ENCODE data around the gene MORN2.

The MORN2 gene

GRCh38 chr2:38892819-38893218 is 17.0 kb downstream of the MORN2 start:
- DNase-seq = no peak

DNA sequence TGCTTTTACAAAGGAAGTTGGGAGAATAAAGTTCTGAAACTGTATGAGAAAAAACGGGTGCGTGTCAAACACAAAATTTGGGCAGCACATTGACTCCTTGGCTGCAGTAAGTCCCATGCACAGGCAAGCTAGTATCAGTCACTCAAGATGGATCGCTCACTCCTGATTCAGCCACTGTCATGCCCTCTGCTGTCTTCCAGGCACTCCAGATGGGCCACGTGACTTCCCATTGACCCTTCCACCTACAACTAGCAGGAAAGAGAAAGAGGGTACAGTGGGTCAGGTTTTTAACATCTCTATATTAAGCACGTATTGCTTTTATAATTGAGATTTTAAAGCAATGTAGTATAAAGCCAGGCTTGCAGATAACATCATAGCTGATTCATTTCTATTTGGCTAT is 22.5 kb downstream of the MORN2 start:
- DNase-seq = no peak

GRCh38 chr2:38900726-38901125 is 24.9 kb downstream of the MORN2 start:
- no peak for DNase-seq

DNA sequence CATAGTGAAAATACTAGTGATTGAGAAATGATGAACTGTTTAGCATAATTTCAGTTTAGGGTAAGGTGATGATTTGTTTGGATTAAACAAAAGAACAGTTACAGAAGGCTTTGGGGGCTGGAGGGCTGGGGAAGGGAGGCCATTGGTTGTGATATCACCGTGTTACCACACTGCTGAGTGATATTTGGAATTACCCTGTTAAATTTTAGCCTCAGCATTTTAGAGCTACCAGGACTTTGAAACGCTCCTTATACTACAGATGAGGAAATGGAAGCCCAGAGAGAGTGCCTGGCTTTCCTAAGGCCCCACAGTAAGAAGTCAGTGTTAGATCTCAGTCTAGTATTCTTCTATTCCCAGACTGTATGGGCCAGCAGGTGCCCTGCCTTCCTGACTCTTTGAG is 29.5 kb downstream of the MORN2 start:
- no peak for DNase-seq

DNA sequence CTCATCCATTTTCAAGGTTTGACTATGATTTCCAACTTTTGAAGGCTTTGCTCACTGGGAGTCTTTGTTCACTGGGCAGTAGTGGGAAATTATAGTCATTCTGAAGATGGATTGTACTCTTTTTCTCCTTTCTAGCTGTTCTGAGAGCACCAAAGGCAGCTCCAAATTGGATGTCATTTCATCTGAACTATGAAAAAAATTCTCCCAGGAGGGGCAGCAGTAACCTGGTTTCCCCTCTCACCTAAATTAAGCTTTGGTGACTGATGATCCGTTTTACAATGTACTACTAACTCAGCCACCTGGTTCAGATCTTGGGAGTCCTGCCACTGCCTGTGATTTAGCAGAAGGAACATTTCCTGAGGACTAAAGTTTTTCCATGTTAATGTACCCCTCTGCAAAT is 31.5 kb downstream of the MORN2 start:
- DNase-seq = no peak

GRCh38 chr2:38907743-38908562 is 32.2 kb downstream of the MORN2 start:
- DNase-seq = no peak

DNA sequence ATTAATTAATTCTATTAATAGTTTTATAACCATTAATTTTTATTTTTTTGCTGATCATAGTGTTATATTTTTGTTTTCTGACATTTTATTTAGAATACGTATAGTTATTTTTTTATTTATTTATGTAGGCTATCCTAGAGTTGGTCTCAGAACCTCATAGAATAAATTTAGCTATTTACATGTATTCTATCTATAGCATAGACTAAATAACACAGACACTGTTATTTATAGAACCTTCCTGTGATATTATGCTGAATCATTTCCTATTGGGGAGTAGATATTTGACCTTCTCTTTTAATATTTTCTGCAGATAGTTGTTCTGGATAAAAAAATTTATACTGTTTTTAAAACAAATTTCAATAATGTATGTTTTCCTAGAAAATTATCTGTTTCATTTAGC is 34.1 kb downstream of the MORN2 start:
- DNase-seq = no peak

- no peak for DNase-seq
These were observed 35.4 kb downstream of the MORN2 start for GRCh38 chr2:38911191-38911590.

- DNase-seq = no peak
These were observed 36.8 kb downstream of the MORN2 start for GRCh38 chr2:38912619-38913018.

GRCh38 chr2:38922389-38922788 is 46.6 kb downstream of the MORN2 start:
- DNase-seq = no peak

DNA sequence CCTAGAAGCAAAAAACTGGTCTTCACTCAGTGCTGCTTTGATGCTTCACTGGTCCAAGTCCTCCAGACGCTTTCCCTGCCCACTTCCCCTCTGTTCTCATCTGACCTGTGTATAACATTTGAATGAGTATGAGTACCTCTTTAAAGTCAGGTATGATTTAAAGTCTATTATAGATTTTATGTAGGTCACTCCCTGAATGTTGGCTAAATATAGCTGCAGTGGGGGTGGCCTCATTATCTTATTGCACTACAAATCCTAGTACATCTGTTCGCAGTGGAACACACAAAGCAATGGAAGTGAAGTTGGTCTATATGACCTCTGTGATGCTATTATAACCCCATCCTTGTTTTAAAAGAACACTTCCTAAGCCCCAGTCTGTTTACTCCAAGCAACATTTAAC is 47.1 kb downstream of the MORN2 start:
- no peak for DNase-seq

DNA sequence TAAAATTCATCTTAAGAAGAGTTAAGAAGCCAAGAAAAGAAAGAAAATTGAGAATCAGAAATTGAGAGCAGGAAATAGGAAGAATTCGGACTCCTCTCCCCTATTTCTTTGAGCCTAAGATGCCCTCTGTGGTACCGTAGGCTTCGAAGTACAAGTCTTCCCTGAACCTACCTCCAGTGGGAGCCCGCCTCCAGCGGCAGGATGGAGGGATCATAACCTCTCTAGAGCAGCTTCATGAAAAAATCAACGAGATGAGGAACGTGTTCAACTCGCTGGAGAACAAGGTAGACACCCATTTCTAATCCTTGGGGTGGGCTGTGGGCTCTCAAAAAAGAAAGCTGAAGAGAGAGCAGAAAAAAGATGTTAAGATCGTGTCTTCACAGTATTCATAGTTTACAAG is 50.2 kb downstream of the MORN2 start:
- no peak for DNase-seq

DNA sequence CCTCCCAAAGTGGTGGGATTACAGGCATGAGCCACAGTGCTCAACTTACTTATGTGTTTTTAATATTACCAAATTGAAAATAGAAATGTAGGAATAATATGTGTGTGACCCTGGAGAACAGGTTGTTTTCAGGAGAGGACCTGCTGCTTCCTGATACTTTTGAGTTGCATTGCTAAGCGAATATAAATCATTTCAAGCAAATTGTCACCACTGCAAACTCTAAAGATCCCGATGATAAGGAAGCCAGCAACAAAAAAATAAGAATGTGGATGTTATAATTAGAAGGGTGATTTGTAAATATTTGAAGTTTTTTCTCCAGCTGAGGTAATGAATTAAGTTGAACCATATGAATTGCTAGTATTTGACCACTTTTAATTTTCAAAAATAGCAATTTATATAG is 54.8 kb downstream of the MORN2 start:
- DNase-seq = no peak

Data from activated effector memory CD4-positive, alpha-beta T cell treated with anti-CD3 and anti-CD28 coated beads, Interleukin-2, amount 50 U/mL, for 16 hours (primary cell).